HepG2 (cell line): ENCODE results near the gene SLC35A3. TPM values are rescaled to one million over a fixed set of nuclear protein-coding genes. Genes with fewer than 3 reads are reported as not detected.

Experiments
- HBP1 ChIP-seq: IDR thresholded peaks from 2 replicates; pipeline ENCODE4 v1.6.1; 2016; ENCODE audit warnings: low read depth, control low read depth
- JUNB ChIP-seq: sonication (generic); formaldehyde crosslinking; IDR thresholded peaks from 2 replicates; pipeline ENCODE4 v1.8.0; 2022; ENCODE audit warnings: missing genetic modification reagents, mild to moderate bottlenecking, borderline replicate concordance
- MZF1 ChIP-seq: sonication (generic); formaldehyde crosslinking; IDR thresholded peaks from 2 replicates; pipeline ENCODE4 v1.8.1; 2023; ENCODE audit warnings: mild to moderate bottlenecking, missing genetic modification reagents, borderline replicate concordance
- NCOA2 ChIP-seq: sonication (generic); formaldehyde crosslinking; IDR thresholded peaks from 2 replicates; pipeline ENCODE4 v1.8.0; 2022; ENCODE audit warnings: inconsistent platforms
- SRSF1 ChIP-seq: fragments of 200-400 bp; formaldehyde crosslinking; optimal IDR thresholded peaks from 2 replicates; pipeline ENCODE3; 2017; ENCODE audit warnings: mild to moderate bottlenecking, low read depth, low read length, moderate library complexity
- TBP ChIP-seq: sonication (generic); formaldehyde crosslinking; IDR thresholded peaks from 2 replicates; pipeline ENCODE4 v1.5.0; 2020; ENCODE audit warnings: missing genetic modification reagents
- TOPORS ChIP-seq: sonication (generic); formaldehyde crosslinking; IDR thresholded peaks from 2 replicates; pipeline ENCODE4 v1.8.0; 2023; ENCODE audit warnings: mild to moderate bottlenecking, missing genetic modification reagents
- YEATS2 ChIP-seq: sonication (generic); formaldehyde crosslinking; IDR thresholded peaks from 2 replicates; pipeline ENCODE4 v1.4.0; 2020; ENCODE audit warnings: missing genetic modification reagents, borderline replicate concordance
- ZBTB3 ChIP-seq: sonication (generic); formaldehyde crosslinking; IDR thresholded peaks from 2 replicates; pipeline ENCODE4 v1.4.0; 2020; ENCODE audit warnings: low read depth, mild to moderate bottlenecking, moderate library complexity, missing genetic modification reagents, borderline replicate concordance
- ZMAT5 ChIP-seq: sonication (generic); formaldehyde crosslinking; IDR thresholded peaks from 2 replicates; pipeline ENCODE4 v1.5.0; 2020; ENCODE audit warnings: mild to moderate bottlenecking, low read depth, missing genetic modification reagents, borderline replicate concordance
- ZNF24 ChIP-seq: fragments of 450-650 bp; IDR thresholded peaks from 2 replicates; pipeline ENCODE4 v1.6.1; 2017; ENCODE audit warnings: antibody characterized with exemption, mild to moderate bottlenecking
- ZNF263 ChIP-seq: sonication (generic); formaldehyde crosslinking; IDR thresholded peaks from 2 replicates; pipeline ENCODE4 v1.4.0; 2020; ENCODE audit warnings: missing genetic modification reagents
- ZNF431 ChIP-seq: sonication (generic); formaldehyde crosslinking; IDR thresholded peaks from 2 replicates; pipeline ENCODE4 v1.9.0; 2022; ENCODE audit warnings: missing genetic modification reagents, low read depth, mild to moderate bottlenecking, borderline replicate concordance
- ZNF747 ChIP-seq: sonication (generic); formaldehyde crosslinking; IDR thresholded peaks from 2 replicates; pipeline ENCODE4 v1.8.1; 2023; ENCODE audit warnings: missing genetic modification reagents, mild to moderate bottlenecking, borderline replicate concordance
- polyA plus RNA-seq, 8 experiments: library from polyadenylated mRNA; depleted of rRNA in 3 of 8; stranded (reverse) in 7 of 8; unstranded in 1 of 8; fragments of >200 nt; fragmentation: Illumina TruSeq in 4 of 8; extraction: Trizol in 4 of 8; gene quantifications; 2 replicates each; pipeline versions ENCODE4 v1.2.1 to v1.2.3, GENCODE V29; 2011 to 2016; ENCODE audit warnings: low read depth in 4 of 8, missing spikeins in 1 of 8, mixed read lengths in 1 of 8; ENCODE audit not compliant: insufficient read depth in 1 of 8
- total RNA-seq, 5 experiments: library from RNA; depleted of rRNA; stranded (reverse); fragments of >200 nt; fragmentation: Illumina TruSeq; extraction: Trizol; gene quantifications; 2 replicates each; pipeline ENCODE4 v1.2.3, GENCODE V29; 2016; ENCODE audit warnings: low read depth in 1 of 5
- TF ChIP-seq, protein P1 (sequence below): sonication (generic); formaldehyde crosslinking; IDR thresholded peaks from 2 replicates; pipeline ENCODE4 v1.8.0; 2023; ENCODE audit warnings: mild to moderate bottlenecking, missing genetic modification reagents
- TF ChIP-seq, protein P2 (sequence below): sonication (generic); formaldehyde crosslinking; IDR thresholded peaks from 2 replicates; pipeline ENCODE4 v1.9.0; 2022; ENCODE audit warnings: missing genetic modification reagents, mild to moderate bottlenecking, borderline replicate concordance
- TF ChIP-seq, protein P3 (sequence below): sonication (generic); formaldehyde crosslinking; IDR thresholded peaks from 2 replicates; pipeline ENCODE4 v1.8.0; 2022; ENCODE audit warnings: mild to moderate bottlenecking, missing genetic modification reagents
- TF ChIP-seq, protein P4 (sequence below): IDR thresholded peaks from 2 replicates; pipeline ENCODE4 v1.6.1; 2018; ENCODE audit warnings: missing genetic modification reagents
- TF ChIP-seq, protein P5 (sequence below): sonication (generic); formaldehyde crosslinking; IDR thresholded peaks from 2 replicates; pipeline ENCODE4 v1.4.0; 2020; ENCODE audit warnings: missing genetic modification reagents

The SLC35A3 gene
- total and polyA plus RNA-seq, 2 of the 13 experiments (the other 11 are each of a cell fraction or from before 2014, with no cell fraction given), result 11.2 to 24.9 TPM

- TF ChIP-seq ZNF24 (no peak), HBP1 (peak; percentile 73; the same call in 1 of the 2 replicates), ZBTB3 (CRISPR knock-in tag) (no peak), TBP (no peak), TOPORS (CRISPR knock-in tag) (no peak; the same call in none of the 2 replicates), MZF1 (no peak), NCOA2 (CRISPR knock-in tag) (peak; percentile 38; the same call in 1 of the 2 replicates), ZNF431 (CRISPR knock-in tag) (0 out of 2 replicates have a peak, but pooled peaks have one; percentile 39), SRSF1 (no peak), ZNF747 (CRISPR knock-in tag) (peak; percentile 93), ZMAT5 (CRISPR knock-in tag) (no peak), YEATS2 (CRISPR knock-in tag) (no peak), ZNF263 (CRISPR knock-in tag) (0 out of 2 replicates have a peak, but pooled peaks have one; percentile 28), JUNB (CRISPR knock-in tag) (no peak; the same call in 1 of the 2 replicates)
- TF ChIP-seq, protein P1, sequence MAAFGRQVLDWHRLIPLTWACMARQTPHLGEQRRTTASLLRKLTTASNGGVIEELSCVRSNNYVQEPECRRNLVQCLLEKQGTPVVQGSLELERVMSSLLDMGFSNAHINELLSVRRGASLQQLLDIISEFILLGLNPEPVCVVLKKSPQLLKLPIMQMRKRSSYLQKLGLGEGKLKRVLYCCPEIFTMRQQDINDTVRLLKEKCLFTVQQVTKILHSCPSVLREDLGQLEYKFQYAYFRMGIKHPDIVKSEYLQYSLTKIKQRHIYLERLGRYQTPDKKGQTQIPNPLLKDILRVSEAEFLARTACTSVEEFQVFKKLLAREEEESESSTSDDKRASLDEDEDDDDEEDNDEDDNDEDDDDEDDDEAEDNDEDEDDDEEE (CRISPR knock-in tag), result no peak
- TF ChIP-seq, protein P2, sequence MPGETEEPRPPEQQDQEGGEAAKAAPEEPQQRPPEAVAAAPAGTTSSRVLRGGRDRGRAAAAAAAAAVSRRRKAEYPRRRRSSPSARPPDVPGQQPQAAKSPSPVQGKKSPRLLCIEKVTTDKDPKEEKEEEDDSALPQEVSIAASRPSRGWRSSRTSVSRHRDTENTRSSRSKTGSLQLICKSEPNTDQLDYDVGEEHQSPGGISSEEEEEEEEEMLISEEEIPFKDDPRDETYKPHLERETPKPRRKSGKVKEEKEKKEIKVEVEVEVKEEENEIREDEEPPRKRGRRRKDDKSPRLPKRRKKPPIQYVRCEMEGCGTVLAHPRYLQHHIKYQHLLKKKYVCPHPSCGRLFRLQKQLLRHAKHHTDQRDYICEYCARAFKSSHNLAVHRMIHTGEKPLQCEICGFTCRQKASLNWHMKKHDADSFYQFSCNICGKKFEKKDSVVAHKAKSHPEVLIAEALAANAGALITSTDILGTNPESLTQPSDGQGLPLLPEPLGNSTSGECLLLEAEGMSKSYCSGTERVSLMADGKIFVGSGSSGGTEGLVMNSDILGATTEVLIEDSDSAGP, result peak; percentile 60; the same call in 1 of the 2 replicates
- TF ChIP-seq, protein P3, sequence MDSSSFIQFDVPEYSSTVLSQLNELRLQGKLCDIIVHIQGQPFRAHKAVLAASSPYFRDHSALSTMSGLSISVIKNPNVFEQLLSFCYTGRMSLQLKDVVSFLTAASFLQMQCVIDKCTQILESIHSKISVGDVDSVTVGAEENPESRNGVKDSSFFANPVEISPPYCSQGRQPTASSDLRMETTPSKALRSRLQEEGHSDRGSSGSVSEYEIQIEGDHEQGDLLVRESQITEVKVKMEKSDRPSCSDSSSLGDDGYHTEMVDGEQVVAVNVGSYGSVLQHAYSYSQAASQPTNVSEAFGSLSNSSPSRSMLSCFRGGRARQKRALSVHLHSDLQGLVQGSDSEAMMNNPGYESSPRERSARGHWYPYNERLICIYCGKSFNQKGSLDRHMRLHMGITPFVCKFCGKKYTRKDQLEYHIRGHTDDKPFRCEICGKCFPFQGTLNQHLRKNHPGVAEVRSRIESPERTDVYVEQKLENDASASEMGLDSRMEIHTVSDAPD (CRISPR knock-in tag), result no peak
- TF ChIP-seq, protein P4, sequence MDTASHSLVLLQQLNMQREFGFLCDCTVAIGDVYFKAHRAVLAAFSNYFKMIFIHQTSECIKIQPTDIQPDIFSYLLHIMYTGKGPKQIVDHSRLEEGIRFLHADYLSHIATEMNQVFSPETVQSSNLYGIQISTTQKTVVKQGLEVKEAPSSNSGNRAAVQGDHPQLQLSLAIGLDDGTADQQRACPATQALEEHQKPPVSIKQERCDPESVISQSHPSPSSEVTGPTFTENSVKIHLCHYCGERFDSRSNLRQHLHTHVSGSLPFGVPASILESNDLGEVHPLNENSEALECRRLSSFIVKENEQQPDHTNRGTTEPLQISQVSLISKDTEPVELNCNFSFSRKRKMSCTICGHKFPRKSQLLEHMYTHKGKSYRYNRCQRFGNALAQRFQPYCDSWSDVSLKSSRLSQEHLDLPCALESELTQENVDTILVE (CRISPR knock-in tag), result no peak
- TF ChIP-seq, protein P5, sequence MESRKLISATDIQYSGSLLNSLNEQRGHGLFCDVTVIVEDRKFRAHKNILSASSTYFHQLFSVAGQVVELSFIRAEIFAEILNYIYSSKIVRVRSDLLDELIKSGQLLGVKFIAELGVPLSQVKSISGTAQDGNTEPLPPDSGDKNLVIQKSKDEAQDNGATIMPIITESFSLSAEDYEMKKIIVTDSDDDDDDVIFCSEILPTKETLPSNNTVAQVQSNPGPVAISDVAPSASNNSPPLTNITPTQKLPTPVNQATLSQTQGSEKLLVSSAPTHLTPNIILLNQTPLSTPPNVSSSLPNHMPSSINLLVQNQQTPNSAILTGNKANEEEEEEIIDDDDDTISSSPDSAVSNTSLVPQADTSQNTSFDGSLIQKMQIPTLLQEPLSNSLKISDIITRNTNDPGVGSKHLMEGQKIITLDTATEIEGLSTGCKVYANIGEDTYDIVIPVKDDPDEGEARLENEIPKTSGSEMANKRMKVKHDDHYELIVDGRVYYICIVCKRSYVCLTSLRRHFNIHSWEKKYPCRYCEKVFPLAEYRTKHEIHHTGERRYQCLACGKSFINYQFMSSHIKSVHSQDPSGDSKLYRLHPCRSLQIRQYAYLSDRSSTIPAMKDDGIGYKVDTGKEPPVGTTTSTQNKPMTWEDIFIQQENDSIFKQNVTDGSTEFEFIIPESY, result no peak
Observed at GRCh38 chr1:100037927-100038659, 68.3 kb downstream of the SLC35A3 start (continued).
